ENCODE measurements around the gene ANKRD23.

GRCh38 chr2:96873651-96874096, 29.9 kb upstream of the ANKRD23 start:
- TF ChIP-seq CTCF (IDR thresholded peaks at IDR 0.05; ENCODE audit: low read depth, low read length) = no peak
- TF ChIP-seq EZH2phosphoT487 (IDR thresholded peaks at IDR 0.05; ENCODE audit: low read depth) = no peak
